NCI-H1417 treated with DMSO at 0.1 percent for 48 hours (cell line): Measurements from ENCODE around the gene SLPI.
A peak's percentile ranks its signal among the peaks of the same experiment; 100 is the strongest.

Experiments
- DNase-seq: peaks from one replicate; lab custom pipeline; 2025; lab: John Stamatoyannopoulos, UW

The SLPI gene, protein sequence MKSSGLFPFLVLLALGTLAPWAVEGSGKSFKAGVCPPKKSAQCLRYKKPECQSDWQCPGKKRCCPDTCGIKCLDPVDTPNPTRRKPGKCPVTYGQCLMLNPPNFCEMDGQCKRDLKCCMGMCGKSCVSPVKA

DNA sequence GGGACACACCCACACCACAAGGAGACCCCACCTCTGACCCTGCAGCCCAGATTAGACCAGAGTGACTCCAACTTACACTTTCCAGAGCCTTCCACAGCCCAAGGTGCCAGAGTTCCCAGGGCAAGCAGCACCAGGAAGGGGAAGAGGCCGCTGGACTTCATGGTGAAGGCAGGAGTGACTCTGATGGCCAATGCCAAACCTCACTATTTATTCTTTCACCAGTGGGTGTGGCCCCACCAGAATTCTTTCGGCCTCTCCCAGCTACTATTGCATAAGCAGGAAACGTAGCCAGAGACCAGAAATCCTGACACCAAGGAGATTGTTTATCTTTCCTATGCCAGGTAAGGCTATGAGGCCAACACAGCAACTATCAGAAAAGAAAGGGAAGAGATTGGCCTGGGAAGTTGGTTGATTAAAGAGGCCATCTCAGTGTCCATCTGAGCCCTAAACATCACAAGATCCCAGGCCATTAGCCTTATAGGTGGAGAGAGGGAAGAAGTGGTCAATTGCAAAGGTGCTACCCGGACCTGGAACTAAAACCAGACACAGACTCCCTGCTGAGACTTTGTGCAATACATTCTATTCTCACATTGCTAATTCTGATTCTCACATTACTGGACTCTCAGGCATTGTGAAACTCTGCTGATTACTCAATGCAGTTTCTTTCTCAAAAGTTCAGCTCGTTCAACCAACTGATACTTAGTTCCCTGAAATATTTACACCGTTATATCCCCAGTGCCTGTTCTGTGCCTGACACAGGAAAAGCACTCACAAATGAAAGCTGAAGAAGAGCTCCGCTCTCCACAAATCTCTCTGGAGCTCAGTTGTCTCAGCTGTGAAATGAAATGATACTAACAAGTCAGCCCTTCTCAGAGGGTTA is at the start of gene SLPI:
Gene SLPI (minus strand): TSS at position 182 of the 880 bp plus-strand sequence. CDS start 21 bp downstream, at position 161.
- no peak for DNase-seq

DNA sequence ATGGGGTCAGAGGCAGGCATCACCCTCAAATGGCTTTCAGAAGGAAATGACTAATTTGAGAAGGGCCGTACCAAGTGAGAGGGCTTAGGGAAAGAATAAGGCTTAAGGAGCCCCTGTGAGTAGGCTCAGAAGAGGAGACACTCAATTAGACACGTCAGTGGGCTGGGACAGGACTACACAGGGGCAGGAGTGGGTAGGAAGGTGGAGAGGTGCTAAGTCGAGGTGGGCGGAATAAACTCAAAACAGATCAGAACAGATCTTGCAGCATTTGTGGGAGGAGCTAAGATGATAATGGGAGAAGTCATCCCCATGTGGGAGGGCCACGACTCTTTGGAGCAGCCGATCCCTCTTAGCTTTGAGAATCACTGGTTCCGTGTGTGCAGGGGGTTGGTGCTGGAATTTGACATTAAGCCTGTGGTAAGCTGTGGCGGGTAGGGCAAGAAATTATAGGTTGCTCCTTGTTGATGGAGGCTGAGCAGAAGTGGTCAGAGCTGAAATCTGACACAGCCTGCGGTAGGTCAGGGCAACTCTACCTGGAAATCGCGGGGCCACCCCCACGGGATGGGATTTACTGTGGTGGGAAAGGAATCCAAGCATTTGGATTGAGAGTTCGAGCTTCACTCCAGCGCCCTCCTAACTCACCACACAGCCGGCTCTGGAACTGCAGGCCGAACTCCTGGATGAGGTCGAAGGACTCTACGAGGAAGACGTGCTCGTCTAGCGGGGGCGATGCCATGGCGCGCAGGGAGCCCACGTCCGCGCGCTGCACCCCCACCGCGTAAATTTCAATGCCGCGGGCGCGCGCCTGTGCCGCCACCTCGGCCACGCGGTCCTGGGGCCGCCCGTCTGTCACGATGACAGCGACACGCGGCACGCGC is 49.5 kb upstream of the SLPI start:
- no peak for DNase-seq

DNA sequence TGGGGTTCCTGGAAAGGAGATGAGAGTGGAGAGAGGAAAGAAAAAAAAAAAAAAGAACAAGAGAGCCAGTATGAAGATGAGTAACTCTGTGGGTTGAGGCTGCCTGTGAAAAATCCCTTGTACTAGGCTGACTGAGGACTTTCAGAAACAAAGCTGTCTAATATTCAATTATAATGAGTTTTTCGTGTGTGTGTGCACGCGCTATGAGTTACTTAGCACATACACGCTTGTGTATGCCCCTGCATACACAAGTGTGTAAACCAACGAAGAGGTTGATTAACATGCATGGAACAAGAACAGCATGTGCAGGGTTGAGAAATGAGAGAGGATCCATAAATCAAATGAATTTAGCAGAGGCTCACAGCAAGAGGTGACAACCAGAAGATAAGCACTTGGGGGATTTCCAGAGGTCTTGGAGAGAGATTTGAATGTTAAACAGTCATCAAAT is 47.5 kb upstream of the SLPI start:
- no peak for DNase-seq

DNA sequence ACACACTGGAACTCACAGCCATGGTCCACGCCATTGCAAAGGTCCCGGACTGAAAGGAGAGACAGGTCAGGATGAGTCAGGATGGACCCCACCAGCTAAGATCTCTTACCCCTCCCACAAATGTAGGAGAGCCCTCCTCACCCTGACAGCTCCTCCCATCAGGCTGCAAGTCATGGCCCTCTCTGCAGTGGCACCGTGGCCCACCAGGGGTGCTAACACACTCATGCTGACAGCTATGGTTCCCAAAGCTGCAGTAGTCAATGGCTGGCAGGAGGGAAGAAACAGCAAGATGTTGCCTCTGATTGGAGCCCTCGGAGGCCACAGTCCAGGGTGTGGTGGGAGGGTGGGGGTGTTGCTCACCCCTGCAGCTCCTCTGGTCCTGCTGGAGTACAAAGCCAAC is 46.6 kb upstream of the SLPI start:
- DNase-seq = no peak

DNA sequence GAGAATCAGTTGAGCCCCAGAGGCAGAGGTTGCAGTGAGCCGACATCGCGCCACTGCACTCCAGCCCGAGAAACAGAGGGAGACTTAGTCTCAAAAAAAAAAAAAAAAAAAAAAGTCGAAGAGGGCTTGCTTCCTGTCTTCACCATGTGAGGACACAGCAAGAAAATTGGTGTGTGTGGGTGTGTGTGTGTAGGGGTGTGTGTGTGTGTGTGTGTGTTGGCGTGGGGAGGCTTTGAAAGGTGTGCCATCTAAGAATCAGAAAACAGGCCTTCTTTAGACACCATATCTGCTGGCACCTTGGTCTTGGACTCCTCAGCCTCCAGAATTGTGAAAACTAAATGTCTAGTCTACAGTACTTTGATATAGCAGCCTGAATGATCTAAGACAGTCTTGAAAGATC is 45.4 kb upstream of the SLPI start:
- no peak for DNase-seq

DNA sequence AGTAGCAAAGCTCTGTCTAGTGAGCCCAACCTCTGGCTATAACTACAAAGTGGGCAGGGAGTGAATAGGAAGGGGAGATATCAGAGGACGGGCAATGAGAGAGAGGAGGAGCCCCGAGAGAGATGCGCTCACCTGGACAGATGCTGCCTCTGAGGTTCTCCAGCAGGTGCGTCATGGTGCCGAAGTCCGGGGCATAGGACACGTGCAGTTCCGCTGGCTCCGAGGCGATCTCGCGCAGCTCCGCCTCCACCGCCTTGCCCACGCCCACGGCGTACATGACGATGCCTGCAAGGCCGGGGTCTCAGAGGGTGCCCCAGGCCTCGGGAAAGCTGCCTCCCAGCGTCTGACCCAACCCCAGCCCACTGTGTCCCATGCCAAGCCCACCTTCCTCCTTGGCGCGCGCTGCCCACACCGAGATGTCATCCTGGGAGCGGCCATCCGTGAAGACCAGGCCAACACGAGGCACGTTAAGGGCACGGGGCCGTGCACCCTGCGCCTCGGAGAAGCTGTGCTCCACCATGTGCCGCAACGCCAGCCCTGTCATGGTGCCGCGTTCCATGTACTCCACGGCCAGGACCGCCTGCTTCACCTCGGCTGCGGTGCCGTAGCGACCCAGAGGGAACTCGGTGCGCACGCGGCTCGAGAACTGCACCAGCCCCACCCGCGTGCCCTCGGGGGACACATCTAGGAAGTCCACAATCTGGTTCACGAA is 43.6 kb upstream of the SLPI start:
- no peak for DNase-seq

DNA sequence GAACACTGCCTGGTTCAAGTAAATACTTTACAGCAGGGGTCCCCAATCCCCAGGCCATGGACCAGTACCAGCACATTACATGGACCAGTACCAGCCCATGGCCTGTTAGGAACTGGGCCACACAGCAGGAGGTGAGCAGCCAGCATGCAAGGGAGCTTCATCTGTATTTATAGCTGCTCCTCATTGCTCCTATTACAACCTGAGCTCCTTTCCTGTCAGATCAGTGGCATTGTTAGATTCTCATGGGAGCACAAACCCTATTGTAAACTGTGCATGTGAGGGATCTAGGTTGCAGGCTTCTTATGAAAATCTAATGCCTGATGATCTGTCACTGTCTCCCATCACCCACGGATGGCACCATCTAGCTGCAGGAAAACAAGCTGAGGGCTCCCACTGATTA is 40.3 kb upstream of the SLPI start:
- no peak for DNase-seq

DNA sequence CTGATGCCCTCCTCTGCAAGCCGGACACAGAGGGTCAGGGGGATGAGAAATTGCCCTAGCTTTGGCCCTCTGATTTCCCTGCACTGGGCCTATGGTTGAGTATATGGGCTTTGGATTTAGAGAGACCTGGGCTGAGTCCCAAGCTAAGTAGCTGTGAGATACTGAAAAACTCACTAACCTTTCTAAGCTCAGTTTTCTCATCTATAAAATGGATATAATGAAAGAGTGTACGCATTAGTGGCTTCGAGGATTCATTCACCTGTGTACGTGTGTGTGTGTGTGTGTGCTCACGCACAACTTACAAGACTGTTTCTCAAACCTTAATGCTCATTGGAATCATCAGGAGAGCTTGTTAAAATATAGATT is 39.6 kb upstream of the SLPI start:
- no peak for DNase-seq

DNA sequence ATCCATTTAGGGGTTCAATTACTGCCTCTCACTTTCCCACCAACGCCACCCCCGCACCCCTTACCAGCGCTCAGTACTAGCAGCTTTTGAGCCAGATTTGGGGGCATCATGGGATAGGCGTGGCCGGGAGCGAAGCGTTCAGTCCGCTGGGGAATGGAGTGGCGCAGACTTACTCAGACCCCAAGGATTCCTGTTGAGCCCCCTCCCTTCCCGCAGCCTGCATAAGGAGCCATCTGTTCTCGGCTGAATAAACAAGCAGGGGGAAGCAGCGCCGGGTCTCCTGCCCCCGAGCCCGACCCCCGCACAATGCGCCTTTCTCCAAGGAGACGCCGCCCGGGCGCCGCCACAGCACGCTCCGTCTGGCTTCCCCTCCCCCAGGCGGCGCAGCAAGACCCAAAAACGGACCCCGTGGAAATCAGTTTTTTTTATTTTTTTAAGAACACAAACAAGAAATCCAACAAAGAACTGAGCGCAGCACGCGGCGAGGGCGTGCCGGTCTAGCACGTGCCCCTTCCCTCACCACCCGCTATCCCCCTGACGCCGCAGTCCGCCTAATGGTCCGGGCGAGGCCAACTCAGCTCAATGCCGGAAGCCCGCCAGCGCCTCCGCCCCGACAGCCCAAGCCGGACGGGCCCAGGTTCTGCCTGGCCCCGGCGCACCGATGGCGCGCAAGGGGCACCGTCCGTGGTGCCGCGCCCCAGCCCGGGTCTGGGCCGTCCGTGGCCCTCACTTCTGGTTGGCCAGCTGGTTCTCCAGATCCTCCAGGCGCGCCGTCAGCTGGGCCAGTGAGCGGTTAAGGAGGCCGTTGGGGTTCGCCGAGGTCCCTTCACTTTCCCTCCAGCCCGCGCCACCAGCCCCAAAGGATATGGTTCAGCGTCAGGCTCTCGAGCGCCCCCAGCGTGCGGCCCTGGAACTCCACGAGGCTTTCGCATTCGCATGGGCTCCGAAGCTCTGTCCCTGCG is 39.0 kb upstream of the SLPI start:
- DNase-seq = peak; percentile 54

DNA sequence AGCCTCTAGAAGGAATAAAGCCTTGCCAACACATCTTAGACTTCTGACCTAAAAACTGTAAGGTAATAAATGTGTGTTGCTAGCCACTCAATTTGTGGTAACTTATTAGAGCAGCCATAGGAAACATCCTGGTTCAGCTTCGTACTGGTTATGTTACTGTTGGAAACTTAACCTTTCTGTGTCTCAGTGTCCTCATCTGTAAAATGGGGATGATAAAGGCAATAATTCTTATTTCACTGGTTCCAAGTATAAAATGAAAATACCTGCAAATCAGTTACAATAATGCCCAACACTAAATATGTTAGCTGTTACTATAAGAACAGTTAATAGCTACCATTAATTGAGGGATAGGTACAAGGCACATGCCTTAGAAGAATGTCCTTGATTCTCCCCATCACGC is 38.0 kb upstream of the SLPI start:
- DNase-seq = no peak

DNA sequence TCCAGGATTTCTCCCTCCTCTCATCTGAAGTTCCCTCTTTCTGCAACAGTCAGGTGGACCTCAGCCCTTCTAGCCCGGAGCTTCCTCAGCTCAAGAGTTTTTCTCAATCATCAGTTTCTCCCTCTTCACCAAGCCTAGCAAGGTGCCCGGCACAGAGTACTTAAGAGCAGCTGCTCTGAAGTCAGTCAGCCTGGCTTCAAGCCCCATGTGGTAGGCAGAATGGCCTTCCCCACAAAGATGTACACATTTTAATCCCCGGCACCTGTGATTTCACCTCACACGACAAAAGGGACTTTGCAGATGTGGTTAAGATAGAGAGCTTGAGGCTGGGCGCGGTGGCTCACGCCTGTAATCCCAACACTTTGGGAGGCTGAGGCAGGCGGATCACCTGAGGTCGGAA is 37.2 kb upstream of the SLPI start:
- no peak for DNase-seq

DNA sequence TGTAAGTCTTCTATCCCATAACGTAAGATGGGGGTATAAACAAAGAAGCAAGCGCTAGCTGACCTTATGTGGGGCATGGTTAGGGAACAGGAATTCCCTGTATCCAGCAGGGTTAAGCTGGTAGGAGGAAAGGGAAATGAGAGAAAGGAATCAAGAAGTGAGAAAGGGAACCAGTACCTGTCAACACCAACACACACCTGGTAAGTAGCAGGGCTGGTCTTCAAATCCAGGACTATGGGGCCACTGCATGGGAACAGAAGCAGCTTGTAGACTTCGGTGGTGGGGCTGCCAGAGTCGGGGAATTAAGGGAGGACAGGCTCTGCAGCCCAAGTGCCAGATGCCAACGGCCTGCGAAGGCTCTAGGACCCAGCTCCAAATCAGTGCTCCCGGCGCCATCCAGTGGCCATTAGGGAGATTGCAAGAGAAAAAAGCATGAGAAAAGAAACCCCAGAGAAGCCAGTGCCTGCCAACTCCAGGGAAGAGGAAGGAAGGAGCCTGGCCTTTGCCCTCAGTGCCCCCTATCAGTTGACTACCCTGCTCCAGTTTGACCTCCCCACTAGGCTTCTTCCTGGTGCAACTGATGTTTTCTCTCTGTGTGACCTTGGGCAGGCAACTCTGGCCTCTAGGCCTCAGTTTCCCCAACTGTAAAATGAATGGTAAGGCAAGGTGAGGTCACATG is 36.5 kb upstream of the SLPI start:
- DNase-seq = peak; percentile 22

DNA sequence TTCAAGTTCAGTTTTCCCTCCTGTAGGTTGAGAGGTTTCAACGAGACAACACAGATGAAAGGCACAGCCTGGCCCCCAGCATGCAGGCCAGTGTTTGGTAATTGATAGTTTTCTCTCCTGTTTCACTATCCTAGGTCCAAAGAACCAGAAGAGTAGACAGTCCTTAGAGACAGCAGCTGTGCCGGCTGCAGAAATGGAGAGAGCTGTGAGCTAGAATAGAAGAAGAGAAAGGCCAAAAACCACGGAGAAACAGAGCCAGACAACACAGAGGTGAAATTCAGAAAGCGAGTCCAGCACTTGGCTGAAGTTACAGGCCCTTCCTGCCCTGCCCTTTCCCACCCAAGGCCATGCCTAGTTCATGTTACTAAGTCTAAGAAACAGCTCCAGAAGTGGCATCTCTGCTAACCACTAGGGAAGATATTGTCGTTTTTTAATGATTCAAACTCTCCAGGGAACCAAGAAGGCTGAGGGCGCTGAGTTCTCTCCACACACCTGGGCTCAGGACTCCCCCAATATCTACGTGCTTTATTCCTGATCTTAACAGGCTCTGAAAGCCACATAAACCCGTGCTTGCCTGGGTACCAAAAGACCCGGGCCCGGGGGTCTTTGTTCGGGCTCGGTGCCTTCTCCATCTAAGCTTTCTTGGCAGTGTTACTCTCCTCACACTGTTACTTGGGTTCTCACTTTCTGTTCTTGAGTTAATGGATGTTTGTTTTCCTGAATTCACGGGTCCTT is 35.7 kb upstream of the SLPI start:
- no peak for DNase-seq

DNA sequence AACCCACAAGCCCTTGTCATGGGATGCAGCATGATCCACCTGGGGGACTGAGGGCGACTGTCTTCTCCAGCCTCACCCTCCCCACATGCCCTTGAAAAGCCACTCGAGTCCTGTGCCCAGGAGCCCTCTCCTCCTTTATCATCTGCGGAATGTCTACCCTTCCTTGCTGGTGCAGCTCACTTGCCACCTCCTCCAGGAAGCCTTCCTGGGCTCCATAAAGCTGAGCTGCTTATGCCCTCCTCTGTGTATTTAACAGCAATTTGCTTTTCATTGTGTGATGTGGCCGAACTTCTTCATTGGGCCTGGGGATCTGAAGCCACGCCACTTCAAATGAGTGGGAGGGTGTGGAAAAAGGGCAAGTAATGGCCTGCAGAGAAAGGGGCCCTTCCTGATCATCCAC is 34.5 kb upstream of the SLPI start:
- DNase-seq = no peak

DNA sequence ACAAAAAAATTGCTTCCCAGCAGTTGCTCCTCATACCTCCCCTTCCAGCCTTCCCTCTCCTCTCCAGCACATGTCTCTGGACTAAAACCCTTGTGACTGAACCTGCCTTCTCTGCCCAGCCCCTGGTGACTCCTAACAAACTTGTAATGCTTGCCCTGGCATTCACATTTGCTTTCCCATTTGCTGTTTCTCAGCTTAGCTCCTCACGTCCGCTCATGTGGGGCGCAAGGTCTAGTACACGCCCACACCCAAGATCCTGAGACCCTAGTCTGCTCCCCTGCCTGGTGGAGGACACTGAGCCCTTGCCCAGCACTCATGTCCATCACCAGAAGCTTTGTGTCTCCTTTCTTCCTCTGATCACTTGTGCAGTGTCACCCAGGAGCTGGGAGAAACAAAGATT is 34.0 kb upstream of the SLPI start:
- no peak for DNase-seq

DNA sequence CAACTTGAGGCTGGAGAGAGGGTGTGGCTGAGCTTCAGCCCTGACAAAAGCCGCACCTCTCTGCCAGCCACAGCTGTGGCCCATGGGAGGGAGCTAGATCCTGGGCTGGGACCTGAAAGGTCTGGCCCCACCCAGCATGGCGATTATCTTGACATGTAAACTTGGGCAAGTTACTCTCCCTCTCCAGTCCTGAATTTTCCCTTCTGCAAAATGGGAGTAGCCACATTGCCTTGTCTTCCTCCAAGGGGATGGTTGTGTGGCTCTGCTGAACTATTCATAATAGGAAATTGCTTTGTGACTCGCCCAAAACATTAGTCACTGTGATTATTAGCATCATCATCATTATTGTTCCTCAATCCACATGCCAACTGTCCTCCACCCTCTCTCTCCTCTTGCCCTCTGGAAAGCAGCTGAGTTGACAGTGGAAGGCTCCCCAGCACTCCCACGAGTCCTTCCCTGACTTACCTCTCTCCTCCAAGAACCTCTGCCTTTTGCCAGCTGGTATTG is 29.2 kb upstream of the SLPI start:
- DNase-seq = no peak

DNA sequence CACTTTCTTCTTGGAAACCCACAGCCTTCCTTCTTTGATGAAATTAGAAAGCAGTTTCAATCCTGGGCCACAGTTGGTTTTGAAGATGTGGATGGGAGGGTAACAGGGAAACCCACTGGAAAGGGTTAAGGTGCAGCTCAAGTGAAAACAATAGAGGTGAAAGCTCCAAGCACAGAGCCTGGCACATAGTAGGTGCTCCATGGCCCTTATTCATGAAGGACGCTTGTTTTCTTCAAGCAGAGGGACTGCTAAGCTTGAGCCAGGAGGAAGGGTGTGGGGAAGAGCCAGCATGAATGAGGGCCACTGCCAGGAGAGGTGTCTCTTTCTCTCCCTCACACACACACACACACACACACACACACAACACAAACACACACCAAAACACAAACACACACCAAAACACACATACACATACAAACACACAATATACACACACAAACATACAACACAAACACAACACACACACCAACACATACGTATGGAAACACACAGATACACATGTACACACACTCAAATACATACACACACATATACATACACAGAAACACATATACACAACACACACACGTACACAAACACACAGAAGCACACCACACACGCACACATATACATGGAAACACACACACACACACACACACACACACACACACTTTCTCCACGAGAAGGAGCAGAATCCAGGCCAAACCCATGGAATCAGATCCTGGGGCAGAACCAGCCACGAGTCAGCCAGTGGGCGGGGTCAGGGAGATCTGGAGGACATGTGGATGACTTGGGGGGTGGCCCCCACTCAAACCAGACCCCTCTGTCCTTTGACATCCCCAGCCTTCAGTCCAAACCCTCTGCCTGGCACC is 28.6 kb upstream of the SLPI start:
- DNase-seq = no peak

DNA sequence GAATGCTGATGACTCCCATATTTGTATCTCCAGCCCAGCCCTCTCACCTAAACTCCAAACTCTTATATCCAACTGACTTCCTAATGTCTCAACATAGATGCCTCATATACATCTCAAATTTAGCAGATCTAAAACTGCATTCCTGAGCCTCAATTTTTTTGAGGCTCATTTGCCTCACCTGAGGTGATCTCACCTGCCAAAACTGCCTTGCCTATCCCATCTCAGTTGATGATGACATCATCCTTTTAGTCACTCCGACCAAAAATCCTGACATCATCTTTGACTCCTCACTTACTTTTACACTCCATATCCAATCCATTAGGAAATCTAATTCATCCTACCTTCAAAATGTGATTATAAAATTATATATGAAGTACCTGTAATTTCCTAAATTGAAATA is 25.6 kb upstream of the SLPI start:
- no peak for DNase-seq

DNA sequence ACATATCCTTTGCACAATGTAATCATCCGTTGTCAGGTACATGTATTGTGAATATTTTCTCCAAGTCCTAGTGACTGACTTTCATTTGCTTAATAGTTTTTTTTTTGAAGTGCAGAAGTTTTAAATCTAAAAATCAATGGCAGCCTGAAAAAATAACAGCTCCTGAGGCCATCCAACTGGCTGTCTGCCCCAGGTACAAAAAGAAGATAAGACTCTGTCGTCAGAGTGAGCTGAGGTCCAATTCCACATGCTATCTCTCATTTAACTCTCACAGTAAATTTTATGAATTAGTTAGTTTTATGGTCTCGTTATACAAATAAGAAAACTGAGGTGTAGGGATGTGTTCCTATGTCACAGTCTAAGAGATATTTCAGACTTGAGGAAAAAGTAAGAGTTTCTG is 21.0 kb upstream of the SLPI start:
- no peak for DNase-seq
